ENCODE results near the gene AP5S1.

The AP5S1 gene

GRCh38 chr20:3873507-3873906, 53.2 kb downstream of the AP5S1 start:
- DNase-seq (ENCODE audit: low spot score) = no peak
- no peak for TF ChIP-seq CTCF (IDR thresholded peaks at IDR 0.05; ENCODE audit: extremely low read depth, insufficient read depth, missing control alignments)
- in situ Hi-C loops (cut with MboI; ENCODE audit: low pct_unique_long_range_greater_than_20kb, low sequenced_read_pairs, unreplicated experiment) = no loop called here

GRCh38 chr20:3874194-3874844, 54.0 kb downstream of the AP5S1 start:
- no peak for TF ChIP-seq CTCF (IDR thresholded peaks at IDR 0.05; ENCODE audit: extremely low read depth, insufficient read depth, missing control alignments)
- no peak for DNase-seq (ENCODE audit: low spot score)
- in situ Hi-C loops (cut with MboI; ENCODE audit: low pct_unique_long_range_greater_than_20kb, low sequenced_read_pairs, unreplicated experiment) = no loop called here

- no peak for DNase-seq (ENCODE audit: low spot score)
- in situ Hi-C loops (cut with MboI; ENCODE audit: low pct_unique_long_range_greater_than_20kb, low sequenced_read_pairs, unreplicated experiment) = no loop called here
- TF ChIP-seq CTCF (IDR thresholded peaks at IDR 0.05; ENCODE audit: extremely low read depth, insufficient read depth, missing control alignments) = no peak
Observed at GRCh38 chr20:3875378-3875974, 55.1 kb downstream of the AP5S1 start.

DNA sequence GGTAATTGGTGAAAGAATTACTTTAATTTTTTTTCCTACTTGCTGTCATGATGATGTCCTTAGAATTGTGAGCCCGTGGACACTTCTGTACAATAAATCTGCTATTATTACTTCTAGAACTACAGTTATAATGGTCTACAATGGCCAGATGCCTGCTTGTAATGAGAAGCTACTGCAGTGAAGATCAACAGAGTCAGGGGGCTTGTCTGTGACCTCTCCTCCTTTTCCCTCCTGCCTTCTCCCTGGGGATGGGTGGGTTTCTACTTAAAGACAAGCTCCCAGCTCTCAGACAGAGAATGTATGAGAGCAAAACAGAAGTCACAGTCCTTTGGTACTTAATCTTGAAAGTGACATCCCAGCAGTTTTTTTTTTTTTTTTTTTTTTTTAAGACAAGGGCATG, 55.7 kb downstream of the AP5S1 start:
- no peak for TF ChIP-seq CTCF (IDR thresholded peaks at IDR 0.05; ENCODE audit: extremely low read depth, insufficient read depth, missing control alignments)
- in situ Hi-C loops (cut with MboI; ENCODE audit: low pct_unique_long_range_greater_than_20kb, low sequenced_read_pairs, unreplicated experiment) = no loop called here
- DNase-seq (ENCODE audit: low spot score) = no peak

DNA sequence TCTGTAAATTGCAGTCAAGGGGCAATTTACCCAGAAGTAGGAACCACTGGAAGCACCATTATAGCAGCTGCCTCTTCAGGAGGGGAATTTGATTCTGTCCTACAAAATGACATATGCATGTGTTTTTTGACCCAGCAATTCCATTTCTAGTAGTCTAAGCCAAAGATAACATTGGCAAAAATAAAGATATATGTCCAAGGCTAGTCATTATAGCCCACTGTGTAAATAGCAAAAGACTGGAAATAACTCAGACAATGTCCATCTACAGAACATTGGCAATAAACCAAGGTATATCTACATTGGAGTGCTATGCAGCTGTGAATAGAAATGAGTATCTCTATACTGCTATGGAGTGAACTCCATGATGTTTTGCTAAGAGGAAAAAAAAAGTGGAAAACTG, 56.3 kb downstream of the AP5S1 start:
- TF ChIP-seq CTCF (IDR thresholded peaks at IDR 0.05; ENCODE audit: extremely low read depth, insufficient read depth, missing control alignments) = no peak
- in situ Hi-C loops (cut with MboI; ENCODE audit: low pct_unique_long_range_greater_than_20kb, low sequenced_read_pairs, unreplicated experiment) = no loop called here
- no peak for DNase-seq (ENCODE audit: low spot score)

Data from GM13977 (cell line).